ENCODE results near the gene MAP3K13.

DNA sequence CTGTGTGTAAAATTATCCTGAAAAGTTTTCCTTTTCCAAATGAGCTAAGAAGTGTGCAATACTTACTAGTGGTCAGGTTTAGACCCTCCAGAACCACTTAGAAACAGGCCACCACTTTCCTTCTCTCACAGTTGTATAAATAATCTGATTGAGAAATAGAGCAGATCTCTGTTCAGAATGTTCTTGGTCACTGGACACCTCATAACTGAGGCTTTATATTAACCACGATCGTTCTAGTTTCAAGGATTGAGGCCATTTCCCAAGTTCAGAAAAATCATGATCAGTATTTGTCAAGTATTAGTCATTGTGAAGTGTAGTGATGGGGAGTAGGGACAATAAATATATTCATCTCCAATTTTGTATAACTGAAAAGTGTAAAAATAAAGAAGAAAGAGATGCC lies 1.0 kb upstream of the MAP3K13 start:
- TF ChIP-seq, protein P1, sequence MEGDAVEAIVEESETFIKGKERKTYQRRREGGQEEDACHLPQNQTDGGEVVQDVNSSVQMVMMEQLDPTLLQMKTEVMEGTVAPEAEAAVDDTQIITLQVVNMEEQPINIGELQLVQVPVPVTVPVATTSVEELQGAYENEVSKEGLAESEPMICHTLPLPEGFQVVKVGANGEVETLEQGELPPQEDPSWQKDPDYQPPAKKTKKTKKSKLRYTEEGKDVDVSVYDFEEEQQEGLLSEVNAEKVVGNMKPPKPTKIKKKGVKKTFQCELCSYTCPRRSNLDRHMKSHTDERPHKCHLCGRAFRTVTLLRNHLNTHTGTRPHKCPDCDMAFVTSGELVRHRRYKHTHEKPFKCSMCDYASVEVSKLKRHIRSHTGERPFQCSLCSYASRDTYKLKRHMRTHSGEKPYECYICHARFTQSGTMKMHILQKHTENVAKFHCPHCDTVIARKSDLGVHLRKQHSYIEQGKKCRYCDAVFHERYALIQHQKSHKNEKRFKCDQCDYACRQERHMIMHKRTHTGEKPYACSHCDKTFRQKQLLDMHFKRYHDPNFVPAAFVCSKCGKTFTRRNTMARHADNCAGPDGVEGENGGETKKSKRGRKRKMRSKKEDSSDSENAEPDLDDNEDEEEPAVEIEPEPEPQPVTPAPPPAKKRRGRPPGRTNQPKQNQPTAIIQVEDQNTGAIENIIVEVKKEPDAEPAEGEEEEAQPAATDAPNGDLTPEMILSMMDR (IDR thresholded peaks at IDR 0.05 in 2 of 3, conservative IDR thresholded peaks at IDR 0.05 in 1 of 3; ENCODE audit: borderline replicate concordance in 1 of 3, insufficient read depth in 1 of 3, low read depth in 2 of 3, low read length in 2 of 3), result no peak
- TF ChIP-seq ELF1 (IDR thresholded peaks at IDR 0.05; ENCODE audit: borderline replicate concordance, low read depth) (no peak), POLR2A (IDR thresholded peaks at IDR 0.05; ENCODE audit: borderline replicate concordance, extremely low read depth, insufficient read depth, insufficient read length) (no peak), POLR2AphosphoS5 (IDR thresholded peaks at IDR 0.05; ENCODE audit: low read depth, low read length) (no peak), SP1 (IDR thresholded peaks at IDR 0.05; ENCODE audit: low read depth) (no peak), JUND (IDR thresholded peaks at IDR 0.05) (no peak)
- TF ChIP-seq, protein P2, sequence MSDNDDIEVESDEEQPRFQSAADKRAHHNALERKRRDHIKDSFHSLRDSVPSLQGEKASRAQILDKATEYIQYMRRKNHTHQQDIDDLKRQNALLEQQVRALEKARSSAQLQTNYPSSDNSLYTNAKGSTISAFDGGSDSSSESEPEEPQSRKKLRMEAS (IDR thresholded peaks at IDR 0.05), result no peak
- TF ChIP-seq, protein P3, sequence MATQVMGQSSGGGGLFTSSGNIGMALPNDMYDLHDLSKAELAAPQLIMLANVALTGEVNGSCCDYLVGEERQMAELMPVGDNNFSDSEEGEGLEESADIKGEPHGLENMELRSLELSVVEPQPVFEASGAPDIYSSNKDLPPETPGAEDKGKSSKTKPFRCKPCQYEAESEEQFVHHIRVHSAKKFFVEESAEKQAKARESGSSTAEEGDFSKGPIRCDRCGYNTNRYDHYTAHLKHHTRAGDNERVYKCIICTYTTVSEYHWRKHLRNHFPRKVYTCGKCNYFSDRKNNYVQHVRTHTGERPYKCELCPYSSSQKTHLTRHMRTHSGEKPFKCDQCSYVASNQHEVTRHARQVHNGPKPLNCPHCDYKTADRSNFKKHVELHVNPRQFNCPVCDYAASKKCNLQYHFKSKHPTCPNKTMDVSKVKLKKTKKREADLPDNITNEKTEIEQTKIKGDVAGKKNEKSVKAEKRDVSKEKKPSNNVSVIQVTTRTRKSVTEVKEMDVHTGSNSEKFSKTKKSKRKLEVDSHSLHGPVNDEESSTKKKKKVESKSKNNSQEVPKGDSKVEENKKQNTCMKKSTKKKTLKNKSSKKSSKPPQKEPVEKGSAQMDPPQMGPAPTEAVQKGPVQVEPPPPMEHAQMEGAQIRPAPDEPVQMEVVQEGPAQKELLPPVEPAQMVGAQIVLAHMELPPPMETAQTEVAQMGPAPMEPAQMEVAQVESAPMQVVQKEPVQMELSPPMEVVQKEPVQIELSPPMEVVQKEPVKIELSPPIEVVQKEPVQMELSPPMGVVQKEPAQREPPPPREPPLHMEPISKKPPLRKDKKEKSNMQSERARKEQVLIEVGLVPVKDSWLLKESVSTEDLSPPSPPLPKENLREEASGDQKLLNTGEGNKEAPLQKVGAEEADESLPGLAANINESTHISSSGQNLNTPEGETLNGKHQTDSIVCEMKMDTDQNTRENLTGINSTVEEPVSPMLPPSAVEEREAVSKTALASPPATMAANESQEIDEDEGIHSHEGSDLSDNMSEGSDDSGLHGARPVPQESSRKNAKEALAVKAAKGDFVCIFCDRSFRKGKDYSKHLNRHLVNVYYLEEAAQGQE (IDR thresholded peaks at IDR 0.05; ENCODE audit: low read depth), result no peak

Measured in HCT116 (cell line).